ENCODE results near the gene SZRD1.

DNA sequence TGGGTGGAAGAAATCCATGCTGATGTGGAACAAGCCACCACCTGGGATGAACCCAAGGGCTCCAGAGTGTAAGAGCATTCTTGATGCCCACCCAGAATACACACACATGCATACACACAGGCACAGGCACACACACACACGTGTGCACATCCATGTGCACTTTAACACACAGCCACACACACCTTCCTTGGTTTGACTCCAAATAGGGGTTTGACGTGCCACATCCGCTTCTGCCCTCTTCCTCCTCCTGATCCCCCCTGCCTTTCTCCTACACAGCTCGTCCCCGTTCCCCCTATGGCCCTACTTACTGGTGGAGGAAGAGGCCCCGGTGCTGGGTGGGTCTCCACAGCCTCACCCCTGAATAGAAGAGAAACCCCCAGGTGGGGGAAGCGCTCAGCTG is 54.2 kb downstream of the SZRD1 start:
- TF ChIP-seq CTCF (IDR thresholded peaks at IDR 0.05) (no peak), POLR2AphosphoS5 (IDR thresholded peaks at IDR 0.05) (no peak), POLR2A (IDR thresholded peaks at IDR 0.05) (no peak)

Measured in breast epithelium (tissue), 3 donors.